Measurements from ENCODE around the gene COLEC12. TPM values are rescaled to one million over a fixed set of nuclear protein-coding genes. Genes with fewer than 3 reads are reported as not detected.

The COLEC12 gene
- total RNA-seq, 1 experiment from 2014 or later = not detected

- Histone ChIP-seq H3K4me2 (ENCODE audit: low read length) (no peak overlapping the region), H3K9ac (ENCODE audit: low read length) (no peak overlapping the region), H3K9me3 (ENCODE audit: control insufficient read depth in 1 of 2, insufficient read depth in 1 of 2, low read depth in 1 of 2, low read length in 2 of 2) (no peaks in the 10 kb centered on the region), H4K20me1 (ENCODE audit: insufficient read depth) (no peaks in the 10 kb centered on the region), H2AFZ (ENCODE audit: low read depth, low read length, poor library complexity, severe bottlenecking) (no peak overlapping the region), H3K4me3 (replicated peaks in 1 of 2; ENCODE audit: low read depth in 1 of 2, low read length in 2 of 2) (no peak overlapping the region), H3K36me3 (ENCODE audit: control insufficient read depth in 1 of 2, insufficient read depth in 2 of 2, low read length in 2 of 2) (no peaks in the 10 kb centered on the region), H3K4me1 (ENCODE audit: control insufficient read depth in 1 of 2, insufficient read depth in 2 of 2, low read length in 2 of 2) (no peaks in the 10 kb centered on the region), H3K9me2 (ENCODE audit: insufficient read depth) (no peaks in the 10 kb centered on the region), H3K79me2 (ENCODE audit: insufficient read depth, low read length) (no peaks in the 10 kb centered on the region), H3K27ac (ENCODE audit: low read depth, low read length) (no peak overlapping the region), H3K27me3 (ENCODE audit: insufficient read depth, low read length) (peaks cover 8% of the 10 kb centered on the region; the same call in 1 of the 2 replicates)
- DNase-seq (ENCODE audit: low read depth, low spot score) (no peak), ATAC-seq (no peak)
- ChIA-PET CTCF (no interaction called here), RAD21 (ENCODE audit: low non-redundant PET in 1 of 2, low total read pairs in 2 of 2, uncharacterized antibody in 2 of 2, unreplicated experiment in 2 of 2) (no interaction called here), POLR2A (no interaction called here)
- intact Hi-C loops (cut with micrococcal nuclease) = no loop called here
- no TSS peak for BruUV-seq (replicated peaks)
- TF ChIP-seq, protein P1, sequence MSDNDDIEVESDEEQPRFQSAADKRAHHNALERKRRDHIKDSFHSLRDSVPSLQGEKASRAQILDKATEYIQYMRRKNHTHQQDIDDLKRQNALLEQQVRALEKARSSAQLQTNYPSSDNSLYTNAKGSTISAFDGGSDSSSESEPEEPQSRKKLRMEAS (IDR thresholded peaks at IDR 0.05) = no peak
- no peak for TF ChIP-seq CBX3 (IDR thresholded peaks at IDR 0.05; ENCODE audit: low read depth)
- TF ChIP-seq, protein P2, sequence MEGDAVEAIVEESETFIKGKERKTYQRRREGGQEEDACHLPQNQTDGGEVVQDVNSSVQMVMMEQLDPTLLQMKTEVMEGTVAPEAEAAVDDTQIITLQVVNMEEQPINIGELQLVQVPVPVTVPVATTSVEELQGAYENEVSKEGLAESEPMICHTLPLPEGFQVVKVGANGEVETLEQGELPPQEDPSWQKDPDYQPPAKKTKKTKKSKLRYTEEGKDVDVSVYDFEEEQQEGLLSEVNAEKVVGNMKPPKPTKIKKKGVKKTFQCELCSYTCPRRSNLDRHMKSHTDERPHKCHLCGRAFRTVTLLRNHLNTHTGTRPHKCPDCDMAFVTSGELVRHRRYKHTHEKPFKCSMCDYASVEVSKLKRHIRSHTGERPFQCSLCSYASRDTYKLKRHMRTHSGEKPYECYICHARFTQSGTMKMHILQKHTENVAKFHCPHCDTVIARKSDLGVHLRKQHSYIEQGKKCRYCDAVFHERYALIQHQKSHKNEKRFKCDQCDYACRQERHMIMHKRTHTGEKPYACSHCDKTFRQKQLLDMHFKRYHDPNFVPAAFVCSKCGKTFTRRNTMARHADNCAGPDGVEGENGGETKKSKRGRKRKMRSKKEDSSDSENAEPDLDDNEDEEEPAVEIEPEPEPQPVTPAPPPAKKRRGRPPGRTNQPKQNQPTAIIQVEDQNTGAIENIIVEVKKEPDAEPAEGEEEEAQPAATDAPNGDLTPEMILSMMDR (IDR thresholded peaks at IDR 0.05 in 2 of 3, conservative IDR thresholded peaks at IDR 0.05 in 1 of 3; ENCODE audit: borderline replicate concordance in 1 of 3, insufficient read depth in 1 of 3, low read depth in 2 of 3, low read length in 2 of 3) = no peak
- TF ChIP-seq EGR1 (IDR thresholded peaks at IDR 0.05; ENCODE audit: low read depth) = no peak
- no peak for TF ChIP-seq ZBTB33 (IDR thresholded peaks at IDR 0.05; ENCODE audit: extremely low read depth, insufficient replicate concordance, low read length)
- no peak for TF ChIP-seq POLR2A (IDR thresholded peaks at IDR 0.05; ENCODE audit: borderline replicate concordance, extremely low read depth, insufficient read depth, insufficient read length)
- no peak for TF ChIP-seq ZFX (IDR thresholded peaks at IDR 0.05)
- no peak for TF ChIP-seq POLR2AphosphoS5 (IDR thresholded peaks at IDR 0.05; ENCODE audit: low read depth, low read length)
- TF ChIP-seq EZH2phosphoT487 (IDR thresholded peaks at IDR 0.05; ENCODE audit: borderline replicate concordance) = no peak
- no peak for TF ChIP-seq SRF (IDR thresholded peaks at IDR 0.05; ENCODE audit: low read depth)
- TF ChIP-seq ZNF274 (IDR thresholded peaks at IDR 0.05; ENCODE audit: low read depth, low read length) = no peak
- TF ChIP-seq ELF1 (IDR thresholded peaks at IDR 0.05; ENCODE audit: borderline replicate concordance, low read depth) = no peak
- TF ChIP-seq SP1 (IDR thresholded peaks at IDR 0.05; ENCODE audit: low read depth) = no peak
- TF ChIP-seq EZH2 (IDR thresholded peaks at IDR 0.05) = no peak
- TF ChIP-seq SIN3A (IDR thresholded peaks at IDR 0.05; ENCODE audit: low read depth) = no peak
These were observed 197.5 kb downstream of the COLEC12 start for GRCh38 chr18:303011-303410.

Data from HCT116 (cell line).